GM18511 (cell line): ENCODE measurements around the gene EIF3K.

Experiments used
- ATAC-seq: cut with Tn5 transposase; IDR thresholded peaks from one replicate; pipeline ENCODE4 v1.9.1; 2021; ENCODE audit warnings: mild to moderate bottlenecking, moderate library complexity; ENCODE audit not compliant: unreplicated experiment

The EIF3K gene

DNA sequence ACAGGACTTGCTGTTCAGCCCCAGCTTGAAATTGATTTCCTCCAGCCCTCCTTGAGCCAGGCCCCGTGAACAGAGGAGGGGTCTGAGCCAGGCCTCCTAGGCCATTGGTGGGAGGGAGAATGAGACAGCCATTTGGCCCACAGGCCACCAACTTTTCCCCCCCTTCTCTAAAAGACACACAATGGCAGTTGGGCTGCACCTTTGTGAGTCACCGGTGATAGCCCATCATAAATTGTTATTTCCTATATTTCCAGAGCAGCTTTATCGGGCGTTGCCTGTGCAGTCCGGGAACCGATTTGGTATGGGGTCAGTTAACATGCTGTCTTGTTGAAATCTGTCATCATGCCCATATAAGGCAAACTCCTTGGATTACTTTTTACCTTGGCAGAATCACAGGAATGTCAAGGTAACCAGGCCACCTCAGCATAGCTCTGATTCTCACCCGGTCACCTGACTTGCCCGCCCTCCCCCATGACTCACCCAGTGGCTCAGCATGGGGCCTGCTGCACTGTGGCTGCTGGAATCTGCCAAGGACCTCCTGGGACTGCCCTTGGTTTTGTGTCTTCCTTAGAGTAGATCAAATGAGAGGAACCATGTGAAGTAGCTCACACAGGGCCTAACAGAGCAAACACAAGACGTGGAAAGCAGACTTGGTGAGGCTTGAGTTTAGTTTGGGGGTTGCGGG, 64.5 kb downstream of the EIF3K start:
- ATAC-seq, result no peak

GRCh38 chr19:38684078-38684861, 65.3 kb downstream of the EIF3K start:
- ATAC-seq, result no peak

DNA sequence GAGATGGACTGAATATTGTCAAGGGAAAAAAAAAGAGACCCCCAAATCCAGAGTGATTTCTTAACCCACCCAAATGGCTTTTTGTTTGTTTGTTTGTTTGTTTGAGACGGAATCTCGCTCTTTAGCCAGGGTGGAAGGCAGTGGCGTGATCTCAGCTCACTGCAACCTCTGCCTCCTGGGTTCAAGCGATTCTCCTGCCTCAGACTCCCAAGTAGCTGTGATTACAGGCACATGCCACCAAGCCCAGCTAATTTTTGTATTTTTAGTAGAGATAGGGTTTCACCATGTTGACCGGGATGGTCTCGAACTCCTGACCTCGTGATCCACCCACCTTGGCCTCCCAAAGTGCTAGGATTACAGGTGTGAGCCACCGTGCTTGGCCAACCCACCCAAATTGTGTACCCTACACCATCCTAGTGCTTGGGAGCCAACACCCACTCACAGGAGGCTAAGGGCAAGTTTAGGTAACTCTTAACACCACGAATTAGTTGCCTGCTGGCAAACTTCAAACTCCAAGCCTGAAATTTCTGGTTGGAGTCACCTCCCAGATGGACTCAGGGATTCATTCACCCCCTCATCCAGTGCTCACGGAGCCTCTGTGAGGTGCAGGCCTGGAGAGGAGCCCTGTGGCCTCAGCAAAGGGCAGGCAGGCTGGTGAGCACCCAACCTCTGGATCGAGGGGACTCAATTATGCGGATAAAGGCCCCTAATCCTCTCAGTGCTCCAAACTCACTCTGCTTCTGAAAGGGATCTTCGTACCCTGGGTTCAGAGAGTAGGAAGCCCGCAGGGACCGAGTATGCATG, 66.1 kb downstream of the EIF3K start:
- no peak for ATAC-seq

DNA sequence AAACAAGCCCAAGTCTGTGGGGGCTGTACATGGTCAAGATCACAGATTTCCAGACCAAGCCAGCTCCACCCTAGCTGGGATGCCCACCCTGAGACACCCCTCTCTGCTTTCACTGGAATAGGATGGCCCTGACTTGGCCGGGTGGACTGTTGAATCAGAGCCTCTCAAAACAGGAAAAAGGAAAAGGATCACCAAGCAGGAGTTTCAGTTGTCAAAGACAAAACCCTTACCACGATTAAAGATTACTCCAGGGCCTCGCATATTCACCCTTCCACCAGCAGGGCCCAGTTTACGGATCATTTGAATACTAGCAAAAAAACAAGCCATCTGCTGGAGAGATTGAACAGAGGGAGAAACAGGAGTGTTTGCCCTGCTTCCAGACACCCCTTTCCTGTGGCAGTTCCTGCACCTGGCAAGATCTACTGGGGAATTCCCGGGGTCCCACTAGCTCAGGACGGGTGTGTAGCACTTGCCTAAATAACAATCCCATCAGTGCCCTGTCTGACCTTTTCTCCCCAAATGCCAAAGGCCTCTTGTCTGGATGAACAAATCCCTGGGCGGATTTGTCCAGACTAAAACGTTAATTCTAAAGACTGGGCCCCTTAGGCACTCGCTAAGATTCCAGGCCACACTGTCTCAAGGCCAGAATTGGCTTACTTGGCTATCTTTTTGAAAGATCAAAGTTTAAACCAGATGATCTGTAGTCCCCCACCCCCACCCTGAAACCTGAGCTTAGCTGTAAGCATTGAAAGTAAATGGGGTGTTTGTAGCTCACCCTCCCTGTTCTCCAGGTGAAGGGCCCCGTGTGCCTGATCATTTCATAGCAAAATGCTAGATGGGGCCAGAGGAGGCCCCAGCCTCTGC, 66.9 kb downstream of the EIF3K start:
- peak; percentile 50 for ATAC-seq

GRCh38 chr19:38686530-38686888, 67.5 kb downstream of the EIF3K start:
- peak; percentile 43 for ATAC-seq
